ENCODE measurements around the gene MRPL44.
A peak's percentile ranks its signal among the peaks of the same experiment; 100 is the strongest.
"Not testable (repeated sequence)": the region's sequence is repeated elsewhere in the genome, so short reads cannot be mapped to it uniquely, and the experiment has no call there.

MRPL44 gene

DNA sequence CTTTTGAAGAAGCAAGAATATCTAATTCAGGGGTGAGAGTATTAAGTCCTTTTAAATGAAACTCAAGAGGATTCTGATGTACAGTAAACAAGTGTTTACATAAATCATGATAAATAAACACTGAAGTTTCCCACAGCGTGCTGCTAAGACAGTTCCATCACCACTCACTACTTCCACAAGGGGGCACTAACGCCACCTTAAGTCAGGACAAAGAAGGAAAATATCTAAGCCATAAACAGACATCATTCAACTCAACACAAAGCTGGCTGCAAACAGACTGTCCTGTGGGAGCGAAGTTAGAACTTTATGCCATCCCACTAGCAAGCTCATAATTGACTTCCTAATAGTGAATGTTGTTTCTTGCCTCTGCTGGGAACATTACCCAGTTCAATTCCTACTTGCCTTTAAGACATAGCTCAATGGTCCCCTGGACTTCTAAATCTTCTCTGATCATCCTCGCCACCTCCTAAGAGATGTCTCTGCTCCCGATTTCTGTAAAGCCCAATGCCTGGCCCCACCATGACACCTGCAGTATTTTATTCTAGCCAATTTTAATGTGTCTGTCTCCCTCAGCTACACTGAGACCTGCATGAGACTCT, 36.5 kb downstream of the MRPL44 start:
- TF ChIP-seq, protein P1, sequence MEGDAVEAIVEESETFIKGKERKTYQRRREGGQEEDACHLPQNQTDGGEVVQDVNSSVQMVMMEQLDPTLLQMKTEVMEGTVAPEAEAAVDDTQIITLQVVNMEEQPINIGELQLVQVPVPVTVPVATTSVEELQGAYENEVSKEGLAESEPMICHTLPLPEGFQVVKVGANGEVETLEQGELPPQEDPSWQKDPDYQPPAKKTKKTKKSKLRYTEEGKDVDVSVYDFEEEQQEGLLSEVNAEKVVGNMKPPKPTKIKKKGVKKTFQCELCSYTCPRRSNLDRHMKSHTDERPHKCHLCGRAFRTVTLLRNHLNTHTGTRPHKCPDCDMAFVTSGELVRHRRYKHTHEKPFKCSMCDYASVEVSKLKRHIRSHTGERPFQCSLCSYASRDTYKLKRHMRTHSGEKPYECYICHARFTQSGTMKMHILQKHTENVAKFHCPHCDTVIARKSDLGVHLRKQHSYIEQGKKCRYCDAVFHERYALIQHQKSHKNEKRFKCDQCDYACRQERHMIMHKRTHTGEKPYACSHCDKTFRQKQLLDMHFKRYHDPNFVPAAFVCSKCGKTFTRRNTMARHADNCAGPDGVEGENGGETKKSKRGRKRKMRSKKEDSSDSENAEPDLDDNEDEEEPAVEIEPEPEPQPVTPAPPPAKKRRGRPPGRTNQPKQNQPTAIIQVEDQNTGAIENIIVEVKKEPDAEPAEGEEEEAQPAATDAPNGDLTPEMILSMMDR (IDR thresholded peaks at IDR 0.05; ENCODE audit: control insufficient read depth, extremely low read depth, insufficient read depth), result peak; percentile 87
- DNase-seq (ENCODE audit: low read depth), result peak; percentile 50
- H3K4me3 ChIP-seq (ENCODE audit: low read depth, low read length), result no peak overlapping the region

DNA sequence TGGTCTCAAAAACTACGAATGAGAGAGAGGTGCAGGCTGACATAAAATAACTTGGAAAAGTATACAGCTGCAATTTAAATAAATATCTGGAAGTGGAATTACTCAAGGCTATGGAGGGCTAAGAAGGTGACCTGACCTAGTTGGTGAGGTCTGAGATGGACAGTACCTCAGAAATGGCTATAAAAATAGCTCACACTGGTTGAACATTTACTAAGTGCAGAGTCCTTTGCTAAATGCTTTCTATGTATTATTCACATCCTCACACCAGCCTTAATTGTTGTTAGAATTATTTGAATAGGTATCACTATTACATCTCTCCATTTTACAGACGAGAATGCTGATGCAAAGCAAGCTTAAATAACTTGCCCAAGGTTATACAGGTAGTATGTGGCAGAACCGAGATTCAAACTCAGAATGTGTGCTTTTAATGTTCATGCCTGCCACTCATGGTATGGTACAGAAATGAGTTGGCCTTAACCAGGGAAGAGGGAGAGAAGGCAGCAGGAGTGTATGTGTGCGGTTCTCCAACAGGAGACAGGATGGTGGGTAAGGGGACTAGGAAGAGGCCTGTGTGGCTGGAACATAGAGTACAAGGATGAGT, 37.4 kb downstream of the MRPL44 start:
- TF ChIP-seq, protein P1 (IDR thresholded peaks at IDR 0.05; ENCODE audit: control insufficient read depth, extremely low read depth, insufficient read depth), result no peak
- H3K4me3 ChIP-seq (ENCODE audit: low read depth, low read length), result no peak overlapping the region
- DNase-seq (ENCODE audit: low read depth), result no peak

DNA sequence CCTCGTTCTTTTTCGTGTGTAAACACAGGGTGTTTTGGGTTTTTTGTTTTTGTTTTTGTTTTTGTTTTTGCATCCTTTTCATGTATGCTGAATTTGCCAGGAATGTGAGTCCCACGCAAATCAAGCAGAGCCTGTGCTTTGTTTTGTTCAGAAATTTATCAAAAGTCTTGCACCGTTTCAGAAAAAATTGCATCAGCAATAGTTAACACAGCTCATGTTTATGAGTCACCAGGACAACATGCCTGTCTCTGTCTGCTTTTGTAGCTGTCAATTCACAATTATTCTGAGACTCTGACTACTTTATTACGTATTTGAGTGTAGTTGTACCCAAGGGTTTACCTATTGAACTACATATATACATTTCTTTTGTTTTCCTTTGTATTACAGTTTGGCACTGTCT, 38.3 kb downstream of the MRPL44 start:
- DNase-seq (ENCODE audit: low read depth), result no peak
- H3K4me3 ChIP-seq (ENCODE audit: low read depth, low read length), result no peak overlapping the region
- TF ChIP-seq, protein P1 (IDR thresholded peaks at IDR 0.05; ENCODE audit: control insufficient read depth, extremely low read depth, insufficient read depth), result no peak

DNA sequence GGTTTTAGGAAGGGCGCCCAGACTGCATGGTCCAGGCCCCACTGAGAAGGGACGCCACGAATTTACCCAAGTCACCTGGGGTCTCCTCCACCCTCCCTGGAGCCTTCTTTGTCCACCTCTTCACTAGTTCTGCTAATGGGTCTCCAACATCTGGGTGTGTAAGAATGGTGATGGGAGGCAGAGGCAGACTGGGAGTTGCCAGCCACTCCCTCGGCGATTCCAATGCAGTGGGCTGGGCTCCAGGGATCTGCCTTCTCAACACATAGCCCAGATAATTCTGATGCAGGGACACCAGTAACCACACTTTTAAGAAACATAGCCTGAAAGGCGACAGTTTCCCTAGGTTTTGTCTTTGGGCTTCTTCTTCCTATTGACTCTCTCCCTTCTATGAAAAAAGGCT, 39.1 kb downstream of the MRPL44 start:
- TF ChIP-seq, protein P1 (IDR thresholded peaks at IDR 0.05; ENCODE audit: control insufficient read depth, extremely low read depth, insufficient read depth), result no peak
- DNase-seq (ENCODE audit: low read depth), result no peak

DNA sequence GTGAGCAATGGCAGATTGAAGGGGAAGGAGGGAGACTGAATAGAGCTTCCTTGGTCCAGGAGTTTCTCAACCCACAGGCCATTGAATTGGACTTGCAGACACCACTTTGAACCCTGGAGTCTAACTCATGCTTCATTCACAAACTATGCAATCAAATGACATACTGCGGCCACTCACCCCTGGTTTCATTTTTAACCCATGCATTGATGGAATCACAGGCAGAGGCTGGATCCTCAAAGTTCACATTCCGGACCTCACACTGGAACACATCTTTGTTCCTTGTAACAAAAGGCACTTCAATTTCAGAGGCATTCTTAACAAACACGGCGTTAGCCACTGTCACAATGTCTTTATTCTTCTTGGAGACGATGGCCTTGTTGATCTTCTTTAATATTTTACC, 40.7 kb downstream of the MRPL44 start:
- TF ChIP-seq, protein P1 (IDR thresholded peaks at IDR 0.05; ENCODE audit: control insufficient read depth, extremely low read depth, insufficient read depth), result no peak
- H3K4me3 ChIP-seq (ENCODE audit: low read depth, low read length), result no peak overlapping the region
- no peak for DNase-seq (ENCODE audit: low read depth)

More for the DNA sequence above, 39.1 kb downstream of the MRPL44 start:
- no peak overlapping the region for H3K4me3 ChIP-seq (ENCODE audit: low read depth, low read length)

DNA sequence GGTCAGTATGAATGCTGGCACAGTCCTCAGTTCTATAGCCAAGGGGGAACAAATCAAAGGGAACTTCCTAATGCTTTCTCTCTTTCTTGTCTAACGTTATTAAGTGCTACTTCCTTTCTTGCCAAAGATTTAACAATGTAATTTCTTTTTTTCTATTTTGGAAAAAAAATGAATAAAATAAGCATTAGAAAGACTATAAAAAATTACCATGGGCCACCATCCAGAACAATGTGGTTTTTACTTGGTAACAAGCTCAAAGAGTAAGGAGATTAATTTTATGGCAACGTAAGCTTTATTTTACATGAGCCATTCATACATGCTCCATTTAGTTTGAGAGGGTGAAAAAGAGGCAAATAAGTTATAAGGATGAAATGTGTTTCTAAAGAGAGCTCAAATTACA, 41.7 kb downstream of the MRPL44 start:
- TF ChIP-seq, protein P1 (IDR thresholded peaks at IDR 0.05; ENCODE audit: control insufficient read depth, extremely low read depth, insufficient read depth), result no peak
- DNase-seq (ENCODE audit: low read depth), result no peak
- H3K4me3 ChIP-seq (ENCODE audit: low read depth, low read length), result no peak overlapping the region

DNA sequence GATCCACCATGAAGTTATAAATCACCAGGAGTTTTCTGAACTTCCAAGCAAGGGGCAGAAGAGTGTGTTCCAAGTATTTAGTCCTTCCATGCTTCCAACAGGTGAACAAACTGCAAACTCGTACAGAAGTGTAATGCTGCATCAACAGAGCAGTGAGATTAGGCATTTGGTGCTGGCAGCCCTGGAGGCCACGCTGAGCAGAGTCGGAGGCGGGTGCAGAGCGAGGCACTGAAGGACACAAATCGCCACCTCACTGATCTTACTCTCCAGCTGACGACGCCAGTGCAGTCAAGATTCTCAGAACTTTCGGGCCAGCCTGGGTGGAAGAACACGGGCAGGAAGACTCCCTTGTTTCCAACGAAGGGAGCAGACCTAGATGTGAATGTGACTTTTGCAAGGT, 42.6 kb downstream of the MRPL44 start:
- TF ChIP-seq, protein P1 (IDR thresholded peaks at IDR 0.05; ENCODE audit: control insufficient read depth, extremely low read depth, insufficient read depth), result no peak
- no peak for DNase-seq (ENCODE audit: low read depth)

DNA sequence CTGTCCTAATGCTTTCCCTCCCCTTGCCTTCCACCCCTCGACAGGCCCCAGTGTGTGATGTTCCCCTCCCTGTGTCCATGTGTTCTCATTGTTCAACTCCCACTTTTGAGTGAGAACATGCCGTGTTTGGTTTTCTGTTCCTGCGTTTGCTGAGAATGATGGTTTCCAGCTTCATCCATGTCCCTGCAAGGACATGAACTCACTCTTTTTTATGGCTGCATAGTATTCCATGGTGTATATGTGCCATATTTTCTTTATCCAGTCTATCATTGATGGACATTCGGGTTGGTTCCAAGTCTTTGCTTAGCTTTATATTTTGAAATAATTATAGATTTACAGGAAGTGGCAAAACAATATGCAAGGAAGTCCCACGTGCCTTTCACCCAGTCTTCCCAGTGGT, 43.4 kb downstream of the MRPL44 start:
- not testable (repeated sequence) for DNase-seq (ENCODE audit: low read depth); H3K4me3 ChIP-seq (ENCODE audit: low read depth, low read length)

More for the DNA sequence above, 42.6 kb downstream of the MRPL44 start:
- no peak overlapping the region for H3K4me3 ChIP-seq (ENCODE audit: low read depth, low read length)
